HS-27A (cell line): ENCODE results near the gene ERFE.
A peak's percentile ranks its signal among the peaks of the same experiment; 100 is the strongest.
"Not testable (repeated sequence)": the region's sequence is repeated elsewhere in the genome, so short reads cannot be mapped to it uniquely, and the experiment has no call there.

ENCODE experiments used
- DNase-seq: peaks from one replicate; pipeline ENCODE4 v3.0.0-alpha.2; 2012; ENCODE audit warnings: low read depth, missing footprints

The ERFE gene

DNA sequence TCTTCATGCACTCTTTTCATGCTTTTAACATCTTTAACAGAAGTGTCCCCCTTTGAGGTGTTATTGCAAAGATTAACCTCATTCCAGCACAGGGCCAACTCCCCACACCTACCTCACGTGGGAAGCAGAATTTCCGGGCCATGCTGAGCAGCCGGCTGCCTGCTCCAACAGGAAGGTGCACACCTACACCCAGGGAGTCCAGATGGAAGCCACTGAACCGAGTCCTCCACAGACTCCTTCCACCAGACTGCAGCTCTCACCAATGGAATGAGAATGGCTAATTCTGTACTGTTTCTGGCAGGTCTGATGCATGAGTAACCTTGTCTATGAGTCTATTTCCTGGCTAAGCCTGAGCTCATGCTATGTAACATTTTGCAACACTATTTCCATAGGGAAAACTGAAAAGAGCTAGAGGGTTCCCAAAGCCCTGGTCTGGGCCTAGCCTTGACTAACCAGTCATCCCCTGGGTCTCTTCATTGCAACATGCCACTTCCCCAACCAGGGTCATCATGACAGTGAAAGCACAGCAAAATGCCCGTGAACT lies 11.0 kb downstream of the ERFE start:
- peak; percentile 20 for DNase-seq

- no peak for DNase-seq
These were observed 11.8 kb downstream of the ERFE start for GRCh38 chr2:238170386-238171071.

DNA sequence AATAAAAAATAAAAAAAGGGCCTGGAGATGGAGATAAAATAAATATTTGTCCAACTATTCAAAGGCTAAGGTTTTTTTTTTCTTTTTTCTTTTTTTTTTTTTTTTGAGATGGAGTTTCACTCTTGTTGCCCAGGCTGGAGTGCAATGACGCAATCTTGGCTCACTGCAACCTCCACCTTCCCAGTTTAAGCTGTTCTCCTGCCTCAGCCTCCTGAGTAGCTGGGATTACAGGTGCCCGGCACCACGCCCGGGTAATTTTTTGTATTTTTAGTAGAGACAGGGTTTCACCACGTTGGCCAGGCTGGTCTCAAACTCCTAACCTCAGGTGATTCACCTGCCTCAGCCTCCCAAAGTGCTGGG lies 12.3 kb downstream of the ERFE start:
- not testable (repeated sequence) for DNase-seq

DNA sequence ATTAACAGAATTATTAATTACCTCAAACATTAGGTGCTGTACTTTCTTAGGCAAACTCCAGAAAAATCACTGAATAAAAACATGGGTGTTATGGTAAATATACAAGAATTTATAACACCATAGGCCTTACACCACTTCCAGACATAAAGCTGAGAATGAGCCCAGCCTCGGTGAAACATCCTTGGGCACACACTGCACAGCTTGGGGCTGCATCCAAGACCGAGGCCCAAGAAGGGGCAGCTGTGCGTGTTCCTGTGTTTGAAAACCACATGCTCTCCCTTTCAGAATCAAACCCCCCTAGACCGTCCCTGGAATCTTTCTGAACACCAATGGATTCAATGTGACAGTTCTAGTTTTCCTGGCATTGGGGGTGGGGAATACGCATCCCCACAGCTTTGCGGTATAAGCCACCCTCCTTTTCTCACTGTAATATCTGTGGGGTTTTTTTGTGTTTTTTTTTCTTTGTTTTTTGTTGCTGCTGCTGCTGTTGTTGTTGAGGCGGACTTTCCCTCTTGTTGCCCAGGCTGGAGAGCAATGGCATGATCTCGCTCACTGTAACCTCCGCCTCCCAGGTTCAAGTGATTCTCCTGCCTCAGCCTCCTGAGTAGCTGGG lies 12.9 kb downstream of the ERFE start:
- DNase-seq, result no peak

GRCh38 chr2:238172439-238172838 lies 13.7 kb downstream of the ERFE start:
- DNase-seq, result no peak

- no peak for DNase-seq
These were observed 14.9 kb downstream of the ERFE start for GRCh38 chr2:238173692-238174091.

GRCh38 chr2:238174291-238174690 lies 15.5 kb downstream of the ERFE start:
- DNase-seq, result no peak

- no peak for DNase-seq
These were observed 15.9 kb downstream of the ERFE start for GRCh38 chr2:238174701-238175100.

- no peak for DNase-seq
These were observed 17.8 kb downstream of the ERFE start for GRCh38 chr2:238176613-238177012.

- no peak for DNase-seq
These were observed 21.8 kb downstream of the ERFE start for GRCh38 chr2:238180554-238180953.

DNA sequence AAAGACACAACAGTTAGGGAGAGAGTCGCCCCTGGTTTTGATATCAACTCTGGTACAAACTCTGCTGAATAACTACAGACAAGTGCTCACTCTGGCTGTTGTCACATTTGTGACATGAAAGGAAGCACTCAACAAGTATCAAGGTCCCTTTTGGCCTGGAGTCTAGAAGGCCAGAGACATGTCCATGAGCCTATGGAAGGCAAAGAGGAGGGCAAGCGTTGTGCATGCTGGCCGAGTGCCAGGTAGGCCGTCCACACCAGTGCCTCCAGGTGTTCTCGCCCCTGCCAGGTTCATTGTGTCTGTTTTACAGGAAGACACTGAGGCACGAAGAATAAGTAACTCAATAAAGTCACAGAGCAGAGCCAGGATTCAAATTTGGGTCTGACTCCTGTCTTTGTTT lies 23.6 kb downstream of the ERFE start:
- no peak for DNase-seq

- no peak for DNase-seq
These were observed 25.1 kb downstream of the ERFE start for GRCh38 chr2:238183821-238184220.

DNA sequence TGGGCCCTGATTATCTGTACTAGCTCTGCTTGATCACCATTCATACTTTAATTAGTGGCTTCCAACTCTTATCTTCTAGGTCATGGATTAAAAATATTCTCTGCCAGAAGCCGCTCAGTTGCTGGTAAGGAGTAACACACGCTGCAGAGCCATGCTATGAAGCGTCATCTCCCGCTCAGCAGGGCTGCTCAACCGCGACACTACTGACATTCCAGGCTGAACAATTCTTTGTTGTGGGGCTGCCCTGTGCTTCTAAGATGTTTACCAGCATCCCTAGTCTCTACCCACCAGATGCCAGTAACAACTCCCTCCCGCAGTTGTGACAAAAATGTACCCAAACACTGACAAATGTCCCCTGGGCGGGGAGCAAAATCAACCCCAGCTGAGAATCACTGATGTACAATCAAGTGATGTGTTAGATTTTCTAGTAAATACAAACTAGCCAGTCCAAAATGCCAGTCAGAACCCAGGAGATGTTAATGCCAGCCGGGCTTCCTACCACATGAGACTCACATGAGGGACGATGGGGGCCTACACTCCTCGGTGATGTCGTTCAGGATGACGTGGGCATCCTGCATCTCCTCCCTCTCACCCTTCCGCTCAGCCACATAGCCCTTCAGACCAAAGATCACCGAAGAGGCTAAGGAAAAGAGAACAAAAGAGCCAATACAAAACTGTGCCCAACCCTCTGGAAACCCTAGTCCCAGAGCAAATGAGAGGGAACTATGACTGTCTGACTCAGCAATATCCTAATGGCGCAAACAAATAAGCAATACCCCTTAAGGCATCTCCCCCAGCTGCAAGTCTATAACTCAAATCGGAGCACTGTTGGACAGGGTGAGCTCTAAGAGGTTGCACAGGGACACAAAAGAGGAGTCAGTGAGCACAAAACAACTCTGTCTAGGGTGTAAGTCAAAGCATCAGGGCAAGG lies 29.1 kb downstream of the ERFE start:
- DNase-seq, result no peak

GRCh38 chr2:238190445-238190844 lies 31.7 kb downstream of the ERFE start:
- DNase-seq, result no peak

- DNase-seq, result no peak
These were observed 43.7 kb downstream of the ERFE start for GRCh38 chr2:238202326-238203093.

DNA sequence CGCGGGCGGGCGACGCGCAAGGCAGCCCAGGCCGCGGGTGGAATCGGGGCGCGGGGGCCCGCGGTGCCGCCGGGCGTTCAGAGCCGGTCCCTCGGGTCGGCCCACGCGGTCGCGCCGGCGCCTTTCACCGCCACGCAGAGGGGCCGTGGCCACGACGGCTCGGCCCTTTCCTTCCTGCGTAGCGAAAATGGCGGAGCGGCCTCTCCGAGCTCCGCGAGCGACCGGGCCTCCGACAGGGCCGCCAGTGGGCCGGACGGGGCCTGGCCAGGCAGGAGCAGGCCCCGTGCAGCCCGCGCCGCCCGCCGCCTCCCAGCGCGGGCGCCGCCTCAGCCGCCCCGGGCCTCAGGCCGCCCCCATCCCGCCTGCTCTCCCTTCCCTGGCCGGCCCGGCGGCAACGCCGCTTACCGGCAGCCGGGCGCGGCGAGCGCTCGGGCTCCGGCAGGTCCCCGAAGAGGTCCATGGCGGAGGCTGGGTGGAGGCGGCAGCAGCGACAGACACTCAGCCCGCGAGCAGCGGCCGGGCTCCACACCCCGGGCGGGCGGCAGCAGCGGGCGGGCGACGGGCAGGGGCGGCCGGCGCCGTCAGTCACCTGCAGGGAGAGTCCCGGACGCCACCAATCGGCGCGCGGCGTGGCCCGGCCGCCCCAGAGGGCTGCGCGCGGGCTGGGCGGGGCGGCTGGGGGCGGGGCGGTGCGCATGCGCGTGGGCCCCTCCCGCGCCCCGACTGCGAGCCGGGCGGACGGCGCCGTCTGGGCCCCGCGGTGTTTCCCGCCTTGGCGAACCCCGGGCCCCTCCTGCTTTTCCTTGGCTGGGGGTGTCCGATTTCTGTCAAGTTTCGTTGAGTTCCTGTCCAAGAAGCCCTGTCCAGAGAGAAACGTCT lies 44.6 kb downstream of the ERFE start, which contains the start of gene ILKAP:
Gene ILKAP, minus strand, starts transcription at position 602 of the 879 bp plus-strand sequence. Its CDS starts 142 bp downstream, at position 460.
- DNase-seq, result no peak

- DNase-seq, result no peak
These were observed 45.4 kb downstream of the ERFE start for GRCh38 chr2:238203973-238204683.

GRCh38 chr2:238207006-238207405 lies 48.2 kb downstream of the ERFE start:
- no peak for DNase-seq

- DNase-seq, result no peak
These were observed 57.9 kb downstream of the ERFE start for GRCh38 chr2:238216651-238217184.
